ENCODE results near the gene RAB4B.

DNA sequence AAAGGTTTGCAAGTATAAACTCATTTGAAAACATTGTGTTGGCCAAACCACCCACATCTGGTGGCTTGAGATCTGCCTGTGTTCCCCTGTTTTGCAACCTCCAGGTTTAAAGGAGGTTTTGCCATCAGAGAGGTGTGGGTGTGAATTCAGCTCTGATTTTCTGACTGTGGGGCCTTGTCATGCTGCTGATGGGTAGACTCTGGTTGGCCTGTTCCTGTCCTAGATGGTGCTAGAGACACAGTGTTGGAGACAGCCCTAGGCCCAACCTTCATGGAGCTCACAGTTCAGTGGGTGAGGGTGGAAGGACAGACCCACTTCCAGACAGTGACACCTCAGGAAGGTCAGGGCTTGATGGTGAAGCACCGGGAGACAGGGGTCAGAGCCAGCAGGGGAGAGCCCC, 7.5 kb downstream of the RAB4B start:
- TF ChIP-seq, protein P1, sequence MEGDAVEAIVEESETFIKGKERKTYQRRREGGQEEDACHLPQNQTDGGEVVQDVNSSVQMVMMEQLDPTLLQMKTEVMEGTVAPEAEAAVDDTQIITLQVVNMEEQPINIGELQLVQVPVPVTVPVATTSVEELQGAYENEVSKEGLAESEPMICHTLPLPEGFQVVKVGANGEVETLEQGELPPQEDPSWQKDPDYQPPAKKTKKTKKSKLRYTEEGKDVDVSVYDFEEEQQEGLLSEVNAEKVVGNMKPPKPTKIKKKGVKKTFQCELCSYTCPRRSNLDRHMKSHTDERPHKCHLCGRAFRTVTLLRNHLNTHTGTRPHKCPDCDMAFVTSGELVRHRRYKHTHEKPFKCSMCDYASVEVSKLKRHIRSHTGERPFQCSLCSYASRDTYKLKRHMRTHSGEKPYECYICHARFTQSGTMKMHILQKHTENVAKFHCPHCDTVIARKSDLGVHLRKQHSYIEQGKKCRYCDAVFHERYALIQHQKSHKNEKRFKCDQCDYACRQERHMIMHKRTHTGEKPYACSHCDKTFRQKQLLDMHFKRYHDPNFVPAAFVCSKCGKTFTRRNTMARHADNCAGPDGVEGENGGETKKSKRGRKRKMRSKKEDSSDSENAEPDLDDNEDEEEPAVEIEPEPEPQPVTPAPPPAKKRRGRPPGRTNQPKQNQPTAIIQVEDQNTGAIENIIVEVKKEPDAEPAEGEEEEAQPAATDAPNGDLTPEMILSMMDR (IDR thresholded peaks at IDR 0.05), result no peak
- no peak for TF ChIP-seq POLR2AphosphoS5 (IDR thresholded peaks at IDR 0.05)
- no peak for TF ChIP-seq POLR2A (IDR thresholded peaks at IDR 0.05)
